ENCODE data around the gene TSPAN33.
"Not testable (repeated sequence)": the region's sequence is repeated elsewhere in the genome, so short reads cannot be mapped to it uniquely, and the experiment has no call there.

TSPAN33 gene, protein sequence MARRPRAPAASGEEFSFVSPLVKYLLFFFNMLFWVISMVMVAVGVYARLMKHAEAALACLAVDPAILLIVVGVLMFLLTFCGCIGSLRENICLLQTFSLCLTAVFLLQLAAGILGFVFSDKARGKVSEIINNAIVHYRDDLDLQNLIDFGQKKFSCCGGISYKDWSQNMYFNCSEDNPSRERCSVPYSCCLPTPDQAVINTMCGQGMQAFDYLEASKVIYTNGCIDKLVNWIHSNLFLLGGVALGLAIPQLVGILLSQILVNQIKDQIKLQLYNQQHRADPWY

GRCh38 chr7:129144095-129144833 lies at the start of gene TSPAN33:
TSPAN33 (plus strand) TSS chr7:129144707; CDS start chr7:129144981, 274 bp downstream.
- DNase-seq: peak; percentile 67 to 80

DNA sequence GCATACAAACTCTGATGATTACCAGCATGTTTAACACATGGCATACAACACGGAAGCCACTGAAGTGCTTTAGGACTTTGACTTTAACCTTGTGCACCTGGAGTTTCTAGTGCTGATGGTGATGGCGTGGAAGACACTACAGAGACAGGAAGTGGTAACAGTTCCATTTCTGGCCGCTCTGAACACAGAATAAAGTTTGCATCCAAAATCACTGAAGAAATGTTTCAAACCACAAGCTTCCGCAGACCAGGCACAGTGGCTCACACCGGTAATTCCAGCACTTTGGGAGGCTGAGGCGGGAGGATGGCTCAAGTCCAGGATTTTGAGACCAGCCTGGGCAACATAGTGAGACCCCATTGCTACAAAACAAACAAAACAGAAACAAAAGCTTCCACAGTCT lies 49.2 kb upstream of the TSPAN33 start:
- no peak for DNase-seq

- DNase-seq: no peak
Measured at GRCh38 chr7:129098409-129099084, 46.0 kb upstream of the TSPAN33 start.

GRCh38 chr7:129100827-129101166 lies 43.7 kb upstream of the TSPAN33 start:
- DNase-seq: no peak

DNA sequence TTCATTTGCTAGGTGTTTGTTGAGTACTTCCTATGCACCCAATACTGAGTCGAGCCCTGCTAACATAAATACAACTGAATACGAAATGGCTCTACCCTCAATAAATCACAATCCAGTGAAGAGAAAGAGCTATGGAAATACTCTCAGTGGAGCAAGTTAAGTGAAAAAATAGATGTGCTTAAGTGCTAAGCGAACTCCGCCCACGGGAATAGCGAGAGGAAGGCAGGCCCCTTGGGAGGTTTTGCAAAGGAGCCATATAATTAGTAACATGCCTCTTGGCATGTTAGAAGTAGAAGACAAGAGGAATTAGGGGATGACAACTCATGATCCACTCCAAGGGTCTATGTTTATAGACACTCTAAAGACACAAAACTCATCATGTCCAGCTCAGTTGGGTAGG lies 42.8 kb upstream of the TSPAN33 start:
- DNase-seq: no peak

GRCh38 chr7:129103561-129104324 lies 40.8 kb upstream of the TSPAN33 start:
- DNase-seq: no peak

GRCh38 chr7:129108581-129108980 lies 35.9 kb upstream of the TSPAN33 start:
- DNase-seq: no peak

DNA sequence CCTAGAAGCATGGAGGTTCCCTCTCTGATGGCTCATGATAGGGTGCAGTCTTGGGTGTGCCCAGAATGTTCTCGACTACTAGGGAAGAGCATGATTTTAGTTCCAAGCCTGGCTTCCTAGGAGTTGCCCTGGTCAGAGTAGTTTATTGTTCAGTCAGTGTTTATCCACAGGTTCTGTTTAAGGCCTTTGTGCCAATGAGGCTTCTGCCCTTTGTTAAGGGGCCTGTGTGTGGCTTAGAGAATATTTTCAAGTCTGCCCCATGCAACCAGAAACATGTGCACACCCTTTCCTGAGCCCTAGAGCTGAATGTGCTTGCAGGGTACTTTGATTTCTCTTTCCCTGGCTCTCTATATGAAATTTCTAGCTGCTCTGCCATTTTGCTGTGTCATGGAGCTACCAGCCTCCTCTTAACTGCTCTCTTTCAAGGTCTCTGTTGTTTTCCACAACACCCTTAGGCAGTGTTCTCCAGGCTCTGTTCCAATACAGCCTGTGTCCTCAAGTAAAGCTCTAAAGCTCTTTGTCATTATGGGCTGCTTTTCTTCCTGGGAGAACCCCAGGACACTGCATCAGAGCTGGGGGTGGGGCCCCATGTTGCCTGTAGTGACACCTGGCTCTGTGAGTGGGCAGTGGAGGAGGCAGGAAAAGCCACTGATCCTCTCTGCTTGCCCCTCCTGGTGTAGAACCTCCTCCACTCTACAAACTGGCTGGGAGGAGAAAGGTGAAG lies 34.1 kb upstream of the TSPAN33 start:
- DNase-seq: no peak

DNA sequence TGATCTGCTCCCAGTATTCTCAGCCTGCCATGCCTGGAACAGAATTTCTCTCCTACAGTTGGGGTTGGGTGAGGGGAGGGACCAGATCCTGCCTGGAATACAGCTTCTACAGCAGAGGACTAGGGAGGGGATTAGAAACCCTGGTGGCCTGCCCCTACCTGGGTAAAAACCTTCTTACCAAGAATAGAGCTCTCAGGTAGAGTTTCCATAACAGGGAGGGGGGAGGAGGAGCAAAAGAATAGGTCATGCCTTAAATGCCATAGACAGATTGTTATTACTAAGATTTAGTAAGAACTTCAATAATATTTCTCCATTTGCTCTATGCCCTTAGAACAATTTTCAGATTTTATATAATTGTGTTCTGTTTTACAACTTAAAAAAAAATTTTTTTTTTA lies 33.5 kb upstream of the TSPAN33 start:
- DNase-seq: no peak

DNA sequence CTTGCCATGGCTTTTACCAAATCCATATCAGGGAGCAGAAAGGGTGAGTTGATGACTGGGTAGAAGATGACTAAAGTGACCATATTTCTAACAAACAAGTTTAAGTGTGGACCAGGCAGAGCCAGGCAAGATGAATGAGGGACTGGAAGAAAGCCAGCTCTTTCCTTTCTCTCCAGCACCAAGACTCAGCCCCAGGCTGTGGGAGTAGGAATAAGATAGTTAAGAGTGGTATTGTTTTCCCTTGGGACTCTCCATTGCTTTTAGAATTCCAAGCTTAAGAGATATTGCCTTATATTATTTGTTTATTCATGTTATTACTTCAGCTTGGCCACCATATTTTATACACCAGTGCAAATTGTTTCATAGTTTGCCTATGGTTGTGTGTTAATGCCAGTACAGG lies 28.8 kb upstream of the TSPAN33 start:
- DNase-seq: no peak

DNA sequence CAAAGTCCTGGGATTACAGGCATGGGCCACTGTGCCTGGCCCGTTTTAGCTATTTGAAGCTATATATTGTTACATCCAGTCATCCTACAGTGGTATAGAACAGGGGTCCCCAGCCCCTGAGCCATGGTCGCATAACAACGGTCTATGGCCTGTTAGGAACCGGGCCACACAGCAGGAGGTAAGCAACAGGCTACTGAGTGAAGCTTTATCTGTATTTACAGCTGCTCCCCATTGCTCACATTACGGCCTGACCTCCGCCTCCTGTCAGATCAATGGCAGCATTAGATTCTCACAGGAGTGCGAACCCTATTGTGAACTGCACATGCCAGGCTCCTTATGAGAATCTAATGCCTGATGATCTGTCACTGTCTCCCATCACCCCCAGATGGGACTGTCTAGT lies 26.3 kb upstream of the TSPAN33 start:
- DNase-seq: no peak

GRCh38 chr7:129118976-129119375 lies 25.5 kb upstream of the TSPAN33 start:
- no peak for DNase-seq

DNA sequence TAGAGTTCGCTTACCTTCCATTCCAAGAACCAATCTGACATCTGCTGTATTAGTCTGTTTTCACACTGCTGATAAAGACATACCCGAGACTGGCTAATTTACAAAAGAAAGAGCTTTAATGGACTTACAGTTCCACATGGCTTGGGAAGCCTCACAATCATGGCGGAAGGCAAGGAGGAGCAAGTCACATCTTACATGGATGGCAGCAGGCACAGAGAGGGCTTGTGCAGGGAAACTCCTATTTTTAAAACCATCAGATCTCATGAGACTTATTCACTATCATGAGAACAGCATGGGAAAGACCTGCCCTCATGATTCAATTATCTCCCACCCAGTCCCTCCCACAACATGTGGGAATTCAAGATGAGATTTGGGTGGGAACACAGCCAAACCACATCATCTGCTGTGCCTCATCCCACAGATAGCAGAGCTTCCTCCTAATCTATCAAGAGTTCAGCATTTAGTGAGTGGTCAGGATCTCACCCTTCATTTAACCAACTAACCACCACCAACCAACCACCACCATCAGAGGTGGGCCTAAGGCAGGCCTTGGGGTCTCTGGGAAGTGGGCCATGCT lies 22.9 kb upstream of the TSPAN33 start:
- DNase-seq: not testable (repeated sequence)

DNA sequence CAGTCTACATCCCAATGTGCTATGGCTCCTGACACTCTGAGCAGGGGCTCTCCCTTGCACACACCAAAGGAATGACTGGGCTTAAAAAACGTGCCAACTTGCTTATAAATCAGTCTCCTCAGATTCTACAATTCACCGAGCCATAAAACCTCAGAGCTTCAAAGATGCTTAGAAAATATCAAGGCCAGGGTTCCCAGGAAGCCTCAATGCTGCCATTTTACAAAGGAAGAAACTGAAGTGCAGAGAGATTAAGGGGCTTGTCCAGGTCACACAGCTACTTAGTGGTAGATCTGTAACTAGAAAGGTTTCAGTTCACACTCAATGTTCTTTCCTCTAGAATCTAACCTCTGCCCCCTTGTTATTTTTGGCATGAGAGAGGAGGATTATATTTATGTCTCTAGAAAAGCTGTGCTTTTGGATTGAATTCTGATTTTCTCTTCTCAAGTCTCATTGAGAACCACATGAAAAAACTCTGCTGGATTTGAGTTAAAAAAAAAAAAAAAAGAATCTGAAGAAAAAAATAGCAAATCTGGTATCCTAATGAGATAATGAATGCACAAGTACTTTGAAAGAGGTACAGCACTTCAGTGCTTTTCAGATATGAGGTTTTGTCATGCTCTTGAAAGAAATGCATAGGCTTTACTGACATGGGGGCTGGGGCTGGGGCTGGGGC lies 22.3 kb upstream of the TSPAN33 start:
- no peak for DNase-seq

DNA sequence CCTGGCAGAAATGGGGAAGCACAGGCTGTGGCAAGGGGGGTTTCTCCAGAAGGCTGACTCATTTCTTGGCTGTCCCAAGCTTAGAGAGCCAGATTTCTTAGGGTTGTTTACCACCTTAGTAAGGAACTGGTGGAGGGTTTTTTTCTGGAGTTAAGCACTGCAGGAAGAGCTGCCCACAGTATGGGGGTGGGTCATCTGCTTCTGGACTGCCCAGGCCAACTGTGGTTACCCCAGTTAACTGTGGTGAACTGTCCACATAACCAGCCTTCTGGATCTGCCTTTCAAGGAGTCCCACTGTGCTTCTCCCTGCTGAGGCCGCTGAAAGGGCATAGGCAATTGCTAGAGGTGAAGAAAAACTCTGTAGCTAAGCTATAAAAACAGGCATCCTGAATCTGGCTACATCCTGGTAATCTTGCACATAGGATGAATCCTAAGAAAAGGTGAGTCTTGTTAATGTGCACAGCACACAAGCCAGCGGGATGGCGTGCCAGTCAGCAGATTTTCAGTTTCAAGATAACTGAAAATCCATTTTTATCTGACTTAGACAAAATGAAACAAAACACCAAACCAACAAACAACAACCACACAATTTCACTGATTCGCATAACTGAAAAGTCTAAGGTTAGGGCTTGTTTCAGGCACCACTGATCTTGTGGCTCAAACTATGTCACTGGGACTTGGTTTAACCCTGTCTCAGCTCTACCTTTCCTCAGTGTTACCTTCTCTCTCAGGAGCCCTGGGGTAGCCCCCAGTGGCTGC lies 21.6 kb upstream of the TSPAN33 start:
- DNase-seq: no peak

- DNase-seq: no peak
Measured at GRCh38 chr7:129123510-129123857, 21.0 kb upstream of the TSPAN33 start.

GRCh38 chr7:129126314-129126713 lies 18.2 kb upstream of the TSPAN33 start:
- DNase-seq: no peak

DNA sequence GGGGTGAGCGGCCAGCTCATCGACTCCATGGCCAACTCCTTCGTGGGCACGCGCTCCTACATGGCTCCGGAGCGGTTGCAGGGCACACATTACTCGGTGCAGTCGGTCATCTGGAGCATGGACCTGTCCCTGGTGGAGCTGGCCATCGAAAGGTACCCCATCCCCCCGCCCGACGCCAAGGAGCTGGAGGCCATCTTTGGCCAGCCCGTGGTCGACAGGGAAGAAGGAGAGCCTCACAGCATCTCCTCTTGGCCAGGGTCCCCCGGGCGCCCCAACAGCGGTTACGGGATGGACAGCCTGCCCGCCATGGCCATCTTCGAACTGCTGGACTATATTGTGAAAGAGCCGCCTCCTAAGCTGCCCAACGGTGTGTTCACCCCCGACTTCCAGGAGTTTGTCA lies 17.4 kb upstream of the TSPAN33 start:
- DNase-seq: no peak

GRCh38 chr7:129127601-129128000 lies 16.9 kb upstream of the TSPAN33 start:
- DNase-seq: no peak

DNA sequence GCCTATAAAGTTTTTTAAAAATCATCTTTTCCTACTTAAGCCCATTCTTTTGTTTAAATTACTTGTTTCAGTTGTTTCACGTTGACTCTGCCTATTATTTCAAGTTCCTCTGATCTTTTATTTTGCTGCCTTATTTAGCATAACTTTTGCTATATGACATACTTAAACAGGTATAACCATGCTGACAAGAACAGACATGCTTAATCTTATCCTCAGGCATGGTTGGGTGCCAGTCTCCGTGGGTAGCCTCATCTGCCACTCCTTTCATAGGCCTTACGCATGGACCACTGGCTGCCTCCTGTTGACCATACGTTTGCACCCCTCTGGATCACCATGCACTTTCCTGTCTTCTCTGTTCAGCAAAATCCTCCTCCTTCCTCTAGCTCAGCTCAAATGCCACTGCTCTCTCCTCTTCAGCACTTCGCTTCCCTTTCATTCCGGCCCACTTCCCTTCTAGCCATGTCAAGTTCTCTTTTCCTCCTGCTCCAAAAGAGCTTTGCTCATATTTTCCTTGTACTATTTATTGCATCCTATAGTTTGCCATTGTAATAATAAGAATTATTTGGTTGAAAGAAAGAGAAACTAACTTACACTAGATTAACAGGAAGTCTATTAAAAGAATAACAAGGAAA lies 10.0 kb upstream of the TSPAN33 start:
- DNase-seq: no peak
